IgD-negative memory B cell (primary cell): ENCODE data around the gene ZNF638. TPM values are rescaled to one million over a fixed set of nuclear protein-coding genes. Genes with fewer than 3 reads are reported as not detected.

Experiments
- H3K27ac Mint-ChIP-seq, 3 donors: one replicate each; pipeline ENCODE4 v1.8.0; 2020 to 2022; ENCODE audit warnings: mild to moderate bottlenecking in 3 of 3, mixed read lengths in 3 of 3, moderate library complexity in 1 of 3
- H3K27me3 Mint-ChIP-seq: one replicate; pipeline ENCODE4 v1.8.0; 2021; ENCODE audit warnings: mixed read lengths
- H3K36me3 Mint-ChIP-seq: one replicate; pipeline ENCODE4 v1.8.0; 2020; ENCODE audit warnings: mild to moderate bottlenecking, mixed read lengths
- H3K4me1 Mint-ChIP-seq, 3 donors: one replicate each; pipeline ENCODE4 v1.8.0; 2020 to 2022; ENCODE audit warnings: mixed read lengths in 3 of 3, mild to moderate bottlenecking in 1 of 3
- H3K4me3 Mint-ChIP-seq, 4 donors: one replicate each; pipeline ENCODE4 v1.8.0; 2020 to 2022; ENCODE audit warnings: mild to moderate bottlenecking in 4 of 4, mixed read lengths in 4 of 4, moderate library complexity in 3 of 4
- H3K9me3 Mint-ChIP-seq, 3 donors: one replicate each; pipeline ENCODE4 v1.8.0; 2020 to 2021; ENCODE audit warnings: mixed read lengths in 3 of 3, mild to moderate bottlenecking in 1 of 3
- polyA plus RNA-seq: library from polyadenylated mRNA; unstranded; fragments of 300-500 nt; fragmentation: Illumina TruSeq; gene quantifications from one replicate; pipeline ENCODE4 v1.2.3, GENCODE V29; 2021

The ZNF638 gene
- polyA plus RNA-seq, 1 donor from 2014 or later: 60.3 TPM

- H3K9me3 Mint-ChIP-seq: no peaks in the 10 kb centered on the region
- H3K4me1 Mint-ChIP-seq: peaks cover 12 to 31% (median 23%) of the 10 kb centered on the region in 3 donors
- no peaks in the 10 kb centered on the region for H3K27me3 Mint-ChIP-seq
- H3K4me3 Mint-ChIP-seq: no peak overlapping the region
- peak overlapping the region in 2 of 3 donors; percentile 24 to 25 for H3K27ac Mint-ChIP-seq
- peaks cover 11% of the 10 kb centered on the region for H3K36me3 Mint-ChIP-seq
Measured at GRCh38 chr2:71353248-71353647, 21.7 kb downstream of the ZNF638 start.

GRCh38 chr2:71358931-71359671, 27.5 kb downstream of the ZNF638 start:
- no peak overlapping the region for H3K4me3 Mint-ChIP-seq
- H3K27ac Mint-ChIP-seq: no peak overlapping the region
- no peaks in the 10 kb centered on the region for H3K27me3 Mint-ChIP-seq
- H3K36me3 Mint-ChIP-seq: peaks cover 4% of the 10 kb centered on the region
- H3K9me3 Mint-ChIP-seq: no peaks in the 10 kb centered on the region
- peaks cover 0 to 11% (median 4%) of the 10 kb centered on the region in 3 donors for H3K4me1 Mint-ChIP-seq

GRCh38 chr2:71360434-71360975, 28.9 kb downstream of the ZNF638 start:
- Mint-ChIP-seq H3K4me1 (peaks cover 0 to 11% (median 4%) of the 10 kb centered on the region in 3 donors), H3K36me3 (peaks cover 4% of the 10 kb centered on the region), H3K27ac (peak overlapping the region in 1 of 3 donors; percentile 47), H3K4me3 (no peak overlapping the region), H3K27me3 (no peaks in the 10 kb centered on the region), H3K9me3 (no peaks in the 10 kb centered on the region)

- peaks cover 0 to 8% (median 4%) of the 10 kb centered on the region in 3 donors for H3K4me1 Mint-ChIP-seq
- H3K27me3 Mint-ChIP-seq: no peaks in the 10 kb centered on the region
- H3K4me3 Mint-ChIP-seq: no peak overlapping the region
- no peaks in the 10 kb centered on the region for H3K9me3 Mint-ChIP-seq
- H3K36me3 Mint-ChIP-seq: peaks cover 4% of the 10 kb centered on the region
- H3K27ac Mint-ChIP-seq: peak overlapping the region in 1 of 3 donors; percentile 86
Measured at GRCh38 chr2:71361631-71362030, 30.0 kb downstream of the ZNF638 start.

GRCh38 chr2:71362447-71362846, 30.9 kb downstream of the ZNF638 start:
- H3K27me3 Mint-ChIP-seq: no peaks in the 10 kb centered on the region
- H3K36me3 Mint-ChIP-seq: peaks cover 4% of the 10 kb centered on the region
- peak overlapping the region in 2 of 3 donors; percentile 20 to 80 for H3K27ac Mint-ChIP-seq
- H3K4me3 Mint-ChIP-seq: no peak overlapping the region
- peaks cover 0 to 8% (median 4%) of the 10 kb centered on the region in 3 donors for H3K4me1 Mint-ChIP-seq
- H3K9me3 Mint-ChIP-seq: no peaks in the 10 kb centered on the region

GRCh38 chr2:71370015-71370414, 38.4 kb downstream of the ZNF638 start:
- Mint-ChIP-seq H3K27ac (no peak overlapping the region), H3K4me1 (peaks cover 0 to 3% (median 3%) of the 10 kb centered on the region in 3 donors), H3K36me3 (no peaks in the 10 kb centered on the region), H3K9me3 (no peaks in the 10 kb centered on the region), H3K4me3 (no peak overlapping the region), H3K27me3 (no peaks in the 10 kb centered on the region)

- Mint-ChIP-seq H3K9me3 (no peaks in the 10 kb centered on the region), H3K4me1 (peaks cover 0 to 3% (median 3%) of the 10 kb centered on the region in 3 donors), H3K27me3 (no peaks in the 10 kb centered on the region), H3K36me3 (no peaks in the 10 kb centered on the region), H3K4me3 (no peak overlapping the region), H3K27ac (peak overlapping the region in 1 of 3 donors; percentile 39)
Measured at GRCh38 chr2:71372042-71372441, 40.5 kb downstream of the ZNF638 start.

- Mint-ChIP-seq H3K4me3 (no peak overlapping the region), H3K27ac (peak overlapping the region in 1 of 3 donors; percentile 85), H3K9me3 (no peaks in the 10 kb centered on the region), H3K36me3 (peaks cover 16% of the 10 kb centered on the region), H3K27me3 (no peaks in the 10 kb centered on the region), H3K4me1 (peaks cover 0 to 4% (median 3%) of the 10 kb centered on the region in 3 donors)
Measured at GRCh38 chr2:71379086-71379485, 47.5 kb downstream of the ZNF638 start.

GRCh38 chr2:71380665-71381064, 49.1 kb downstream of the ZNF638 start:
- Mint-ChIP-seq H3K27me3 (no peaks in the 10 kb centered on the region), H3K4me3 (no peak overlapping the region), H3K27ac (no peak overlapping the region), H3K9me3 (no peaks in the 10 kb centered on the region), H3K4me1 (peaks cover 0 to 4% (median 3%) of the 10 kb centered on the region in 3 donors), H3K36me3 (peaks cover 18% of the 10 kb centered on the region)

- peaks cover 24% of the 10 kb centered on the region for H3K36me3 Mint-ChIP-seq
- peak overlapping the region in 1 of 3 donors; percentile 56 for H3K27ac Mint-ChIP-seq
- no peak overlapping the region for H3K4me3 Mint-ChIP-seq
- peaks cover 0 to 2% (median 0%) of the 10 kb centered on the region in 3 donors for H3K9me3 Mint-ChIP-seq
- no peaks in the 10 kb centered on the region for H3K27me3 Mint-ChIP-seq
- H3K4me1 Mint-ChIP-seq: peaks cover 0 to 3% (median 3%) of the 10 kb centered on the region in 3 donors
Measured at GRCh38 chr2:71385012-71385411, 53.4 kb downstream of the ZNF638 start.

GRCh38 chr2:71388214-71388613, 56.6 kb downstream of the ZNF638 start:
- H3K4me3 Mint-ChIP-seq: no peak overlapping the region
- H3K36me3 Mint-ChIP-seq: peaks cover 22% of the 10 kb centered on the region
- peaks cover 0 to 3% (median 1%) of the 10 kb centered on the region in 3 donors for H3K4me1 Mint-ChIP-seq
- H3K27me3 Mint-ChIP-seq: no peaks in the 10 kb centered on the region
- peak overlapping the region in 1 of 3 donors; percentile 64 for H3K27ac Mint-ChIP-seq
- peaks cover 0 to 2% (median 0%) of the 10 kb centered on the region in 3 donors for H3K9me3 Mint-ChIP-seq

GRCh38 chr2:71389384-71390072, 57.9 kb downstream of the ZNF638 start:
- Mint-ChIP-seq H3K4me3 (no peak overlapping the region), H3K4me1 (no peaks in the 10 kb centered on the region), H3K9me3 (peaks cover 0 to 2% (median 0%) of the 10 kb centered on the region in 3 donors), H3K36me3 (peaks cover 16% of the 10 kb centered on the region), H3K27me3 (no peaks in the 10 kb centered on the region), H3K27ac (peak overlapping the region in 1 of 3 donors; percentile 50)

GRCh38 chr2:71393216-71393615, 61.6 kb downstream of the ZNF638 start:
- H3K4me1 Mint-ChIP-seq: no peaks in the 10 kb centered on the region
- no peak overlapping the region for H3K4me3 Mint-ChIP-seq
- no peaks in the 10 kb centered on the region for H3K9me3 Mint-ChIP-seq
- H3K27me3 Mint-ChIP-seq: no peaks in the 10 kb centered on the region
- H3K27ac Mint-ChIP-seq: no peak overlapping the region
- H3K36me3 Mint-ChIP-seq: peaks cover 13% of the 10 kb centered on the region

- Mint-ChIP-seq H3K36me3 (peaks cover 8% of the 10 kb centered on the region), H3K27me3 (no peaks in the 10 kb centered on the region)
Measured at GRCh38 chr2:71395471-71395870, 63.9 kb downstream of the ZNF638 start.

GRCh38 chr2:71402427-71402826, 70.8 kb downstream of the ZNF638 start:
- no peaks in the 10 kb centered on the region for H3K27me3 Mint-ChIP-seq
- no peak overlapping the region for H3K4me3 Mint-ChIP-seq
- peak overlapping the region in 1 of 3 donors; percentile 53 for H3K27ac Mint-ChIP-seq
- no peaks in the 10 kb centered on the region for H3K36me3 Mint-ChIP-seq
- H3K9me3 Mint-ChIP-seq: no peaks in the 10 kb centered on the region
- peaks cover 0 to 1% (median 0%) of the 10 kb centered on the region in 3 donors for H3K4me1 Mint-ChIP-seq

More at GRCh38 chr2:71395471-71395870, 63.9 kb downstream of the ZNF638 start:
- Mint-ChIP-seq H3K4me1 (no peaks in the 10 kb centered on the region), H3K27ac (peak overlapping the region in 1 of 3 donors; percentile 73), H3K9me3 (no peaks in the 10 kb centered on the region), H3K4me3 (no peak overlapping the region)
